A673 (cell line): ENCODE results near the gene JARID2. TPM values are rescaled to one million over a fixed set of nuclear protein-coding genes. Genes with fewer than 3 reads are reported as not detected.
A peak's percentile ranks its signal among the peaks of the same experiment; 100 is the strongest.

Source experiments
- BruUV-seq: library from RNA; stranded (reverse); fragments of 400-500 nt; replicated peaks from 2 replicates; lab custom pipeline; 2021; lab: Mats Ljungman, UMichigan
- CTCF ChIA-PET: fragments of 300-600 bp; sonication (Branson Sonifier 250); formaldehyde crosslinking; loops from one replicate; lab custom pipeline; 2022; ENCODE audit warnings: antibody characterized with exemption; lab: Charles Lee
- POLR2A ChIA-PET: fragments of 300-600 bp; sonication (Branson Sonifier 250); formaldehyde crosslinking; loops from one replicate; lab custom pipeline; 2022; ENCODE audit warnings: antibody characterized with exemption; ENCODE audit not compliant: low non-redundant PET; lab: Charles Lee
- DNase-seq: peaks from one replicate; pipeline ENCODE4 v3.0.0-alpha.2; 2015; ENCODE audit warnings: low spot score
- H3K27ac ChIP-seq: fragments of 200-600 bp; sonication (generic); 2 replicates; pipeline ENCODE4 v1.5.1; 2016; ENCODE audit warnings: mixed run types, low read depth, mild to moderate bottlenecking, mixed read lengths, antibody characterized with exemption, low read length; ENCODE audit not compliant: poor library complexity, severe bottlenecking
- H3K27me3 ChIP-seq: fragments of 200-600 bp; sonication (generic); replicated peaks from 2 replicates; pipeline ENCODE4 v1.6.1; 2017; ENCODE audit warnings: mixed run types, low read depth, mild to moderate bottlenecking, mixed read lengths, antibody characterized with exemption, low read length; ENCODE audit not compliant: insufficient read depth, poor library complexity
- H3K36me3 ChIP-seq: fragments of 200-600 bp; sonication (generic); 2 replicates; pipeline ENCODE4 v1.6.1; 2016; ENCODE audit warnings: mixed run types, mild to moderate bottlenecking, mixed read lengths, antibody characterized with exemption, low read length; ENCODE audit not compliant: insufficient read depth, poor library complexity, severe bottlenecking
- H3K4me1 ChIP-seq: fragments of 200-600 bp; sonication (generic); 2 replicates; pipeline ENCODE4 v1.6.1; 2017; ENCODE audit warnings: mixed run types, mild to moderate bottlenecking, mixed read lengths, antibody characterized with exemption, low read length; ENCODE audit not compliant: insufficient read depth, poor library complexity, severe bottlenecking
- H3K4me3 ChIP-seq: fragments of 200-600 bp; sonication (generic); 2 replicates; pipeline ENCODE4 v1.5.1; 2016; ENCODE audit warnings: low read depth, mixed run types, mild to moderate bottlenecking, mixed read lengths, low read length; ENCODE audit not compliant: poor library complexity, severe bottlenecking
- H3K9me3 ChIP-seq: fragments of 200-600 bp; sonication (generic); 2 replicates; pipeline ENCODE4 v1.6.1; 2016; ENCODE audit warnings: mixed run types, low read depth, mild to moderate bottlenecking, mixed read lengths, antibody characterized with exemption, low read length; ENCODE audit not compliant: poor library complexity, severe bottlenecking
- EZH2 ChIP-seq: fragments of 200-600 bp; sonication (generic); IDR thresholded peaks from 2 replicates; pipeline ENCODE4 v1.6.1; 2017; ENCODE audit warnings: borderline replicate concordance, low read depth, mild to moderate bottlenecking, mixed read lengths, antibody characterized with exemption, low read length; ENCODE audit not compliant: poor library complexity, severe bottlenecking
- intact Hi-C: fragments of 100-400 bp; cut with micrococcal nuclease; formaldehyde crosslinking; loops from one replicate; pipeline ENCODE4 v1.10.0; 2022; ENCODE audit not compliant: unreplicated experiment
- total RNA-seq: library from RNA; stranded (reverse); gene quantifications from 2 replicates; pipeline ENCODE4 v1.2.3, GENCODE V29; 2021
- TF ChIP-seq, protein P1 (sequence below): fragments of 300-800, 200-600 bp; sonication (generic); conservative IDR thresholded peaks from 2 replicates; pipeline ENCODE4 v1.5.1; 2017; ENCODE audit warnings: low read depth, mild to moderate bottlenecking, antibody characterized with exemption, low read length, moderate library complexity, mixed read lengths

Gene JARID2
- total RNA-seq, 1 experiment from 2014 or later = 29.4 TPM

DNA sequence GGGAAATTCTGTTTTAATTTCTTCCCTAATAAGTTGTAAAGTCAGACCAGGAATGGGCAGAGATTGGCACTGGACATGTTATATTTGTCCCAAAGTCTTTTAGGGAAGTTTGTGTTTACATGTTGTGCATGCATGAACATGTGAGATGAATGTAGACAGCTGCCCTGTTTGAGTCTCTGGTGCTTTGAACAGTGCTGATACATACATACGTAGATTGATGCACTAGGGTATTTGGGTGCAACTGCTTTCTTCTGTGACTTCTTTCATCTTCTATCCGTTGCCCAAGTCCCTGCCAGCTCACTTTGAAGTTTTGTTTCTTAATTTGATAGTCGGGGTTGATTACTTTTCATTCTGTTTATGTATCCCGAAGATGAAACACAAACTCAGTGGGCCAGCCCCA is 216.4 kb downstream of the JARID2 start:
- TF ChIP-seq, protein P1, sequence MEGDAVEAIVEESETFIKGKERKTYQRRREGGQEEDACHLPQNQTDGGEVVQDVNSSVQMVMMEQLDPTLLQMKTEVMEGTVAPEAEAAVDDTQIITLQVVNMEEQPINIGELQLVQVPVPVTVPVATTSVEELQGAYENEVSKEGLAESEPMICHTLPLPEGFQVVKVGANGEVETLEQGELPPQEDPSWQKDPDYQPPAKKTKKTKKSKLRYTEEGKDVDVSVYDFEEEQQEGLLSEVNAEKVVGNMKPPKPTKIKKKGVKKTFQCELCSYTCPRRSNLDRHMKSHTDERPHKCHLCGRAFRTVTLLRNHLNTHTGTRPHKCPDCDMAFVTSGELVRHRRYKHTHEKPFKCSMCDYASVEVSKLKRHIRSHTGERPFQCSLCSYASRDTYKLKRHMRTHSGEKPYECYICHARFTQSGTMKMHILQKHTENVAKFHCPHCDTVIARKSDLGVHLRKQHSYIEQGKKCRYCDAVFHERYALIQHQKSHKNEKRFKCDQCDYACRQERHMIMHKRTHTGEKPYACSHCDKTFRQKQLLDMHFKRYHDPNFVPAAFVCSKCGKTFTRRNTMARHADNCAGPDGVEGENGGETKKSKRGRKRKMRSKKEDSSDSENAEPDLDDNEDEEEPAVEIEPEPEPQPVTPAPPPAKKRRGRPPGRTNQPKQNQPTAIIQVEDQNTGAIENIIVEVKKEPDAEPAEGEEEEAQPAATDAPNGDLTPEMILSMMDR = no peak
- TF ChIP-seq EZH2 = no peak
- Histone ChIP-seq H3K4me1 (peaks cover 27% of the 10 kb centered on the region), H3K4me3 (no peak overlapping the region), H3K27me3 (no peaks in the 10 kb centered on the region), H3K9me3 (no peaks in the 10 kb centered on the region), H3K27ac (no peak overlapping the region), H3K36me3 (no peaks in the 10 kb centered on the region)
- intact Hi-C loops = no loop called here
- BruUV-seq = no TSS peak
- no peak for DNase-seq
- ChIA-PET CTCF (no interaction called here), POLR2A (no interaction called here)

GRCh38 chr6:15462717-15463525 is 217.1 kb downstream of the JARID2 start:
- CTCF ChIA-PET = no interaction called here
- H3K4me3 ChIP-seq = no peak overlapping the region
- H3K36me3 ChIP-seq = no peaks in the 10 kb centered on the region
- BruUV-seq = no TSS peak
- H3K27ac ChIP-seq = no peak overlapping the region
- intact Hi-C loops = no loop called here
- no peaks in the 10 kb centered on the region for H3K9me3 ChIP-seq
- no peak for DNase-seq
- no peaks in the 10 kb centered on the region for H3K27me3 ChIP-seq
- peaks cover 20% of the 10 kb centered on the region for H3K4me1 ChIP-seq
- POLR2A ChIA-PET = no interaction called here
- no peak for TF ChIP-seq EZH2
- TF ChIP-seq, protein P1 = no peak

GRCh38 chr6:15464211-15464725 is 218.4 kb downstream of the JARID2 start:
- BruUV-seq = no TSS peak
- no peak overlapping the region for H3K27ac ChIP-seq
- H3K27me3 ChIP-seq = no peaks in the 10 kb centered on the region
- no peak for TF ChIP-seq EZH2
- TF ChIP-seq, protein P1 = peak; percentile 73
- intact Hi-C loops = no loop called here
- H3K4me1 ChIP-seq = peaks cover 12% of the 10 kb centered on the region
- POLR2A ChIA-PET = no interaction called here
- peaks cover 7% of the 10 kb centered on the region for H3K36me3 ChIP-seq
- CTCF ChIA-PET = no interaction called here
- DNase-seq = peak; percentile 46
- no peaks in the 10 kb centered on the region for H3K9me3 ChIP-seq
- H3K4me3 ChIP-seq = no peak overlapping the region
